ENCODE results near the gene PCNA. TPM values are rescaled to one million over a fixed set of nuclear protein-coding genes. Genes with fewer than 3 reads are reported as not detected.

PCNA gene
- total RNA-seq, 1 donor from 2014 or later, result 44.3 TPM

- no peak for DNase-seq
- Histone ChIP-seq H3K4me3 (no peak overlapping the region), H3K27ac (no peak overlapping the region), H3K36me3 (peaks cover 27% of the 10 kb centered on the region), H3K4me1 (no peaks in the 10 kb centered on the region), H3K27me3 (no peaks in the 10 kb centered on the region), H3K9me3 (no peaks in the 10 kb centered on the region)
- no peak for TF ChIP-seq CTCF (IDR thresholded peaks at IDR 0.05)
- no peak for ATAC-seq
- intact Hi-C loops (cut with DNase I), result no loop called here
Measured at GRCh38 chr20:5095454-5095853, 24.3 kb downstream of the PCNA start.

GRCh38 chr20:5092765-5093339 is 26.9 kb downstream of the PCNA start:
- intact Hi-C loops (cut with DNase I), result no loop called here
- no peak for TF ChIP-seq CTCF (IDR thresholded peaks at IDR 0.05)

GRCh38 chr20:5091902-5092301 is 27.9 kb downstream of the PCNA start:
- no peak for DNase-seq
- Histone ChIP-seq H3K4me3 (no peak overlapping the region), H3K27ac (no peak overlapping the region), H3K4me1 (peaks cover 6% of the 10 kb centered on the region), H3K36me3 (peaks cover 10% of the 10 kb centered on the region), H3K27me3 (no peaks in the 10 kb centered on the region), H3K9me3 (no peaks in the 10 kb centered on the region)
- ATAC-seq, result no peak
- intact Hi-C loops (cut with DNase I), result no loop called here
- TF ChIP-seq CTCF (IDR thresholded peaks at IDR 0.05), result no peak

More at GRCh38 chr20:5092765-5093339, 26.9 kb downstream of the PCNA start:
- ATAC-seq, result no peak
- no peaks in the 10 kb centered on the region for H3K27me3 ChIP-seq
- H3K4me1 ChIP-seq, result peaks cover 6% of the 10 kb centered on the region
- no peak overlapping the region for H3K27ac ChIP-seq
- DNase-seq, result no peak
- peaks cover 14% of the 10 kb centered on the region for H3K36me3 ChIP-seq
- no peak overlapping the region for H3K4me3 ChIP-seq
- H3K9me3 ChIP-seq, result no peaks in the 10 kb centered on the region

DNA sequence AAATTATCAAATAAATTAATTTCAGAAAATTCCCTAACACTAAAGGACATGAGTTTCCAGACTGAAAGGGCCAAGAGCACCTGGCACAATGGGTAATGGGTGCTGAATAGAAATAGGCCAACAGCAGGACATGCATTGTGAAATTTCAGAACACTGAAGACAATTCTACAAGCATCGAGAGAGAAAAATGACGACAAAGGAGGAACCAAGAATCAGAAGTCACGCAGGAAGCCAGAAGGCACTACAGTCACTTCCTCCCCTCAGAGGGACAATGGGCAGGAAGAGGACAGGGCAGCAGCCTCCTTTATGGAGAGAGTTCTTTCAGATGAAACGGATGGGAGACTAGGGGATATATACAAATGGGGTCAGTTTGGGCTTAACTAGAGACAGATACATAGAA is 29.6 kb downstream of the PCNA start:
- no peaks in the 10 kb centered on the region for H3K9me3 ChIP-seq
- H3K4me1 ChIP-seq, result peaks cover 6% of the 10 kb centered on the region
- H3K27ac ChIP-seq, result peak overlapping the region; percentile 76
- peaks cover 4% of the 10 kb centered on the region for H3K36me3 ChIP-seq
- no peak for TF ChIP-seq CTCF (IDR thresholded peaks at IDR 0.05)
- H3K4me3 ChIP-seq, result no peak overlapping the region
- ATAC-seq (peak; percentile 93), DNase-seq (no peak)
- H3K27me3 ChIP-seq, result no peaks in the 10 kb centered on the region
- intact Hi-C loops (cut with DNase I), result no loop called here

GRCh38 chr20:5088688-5089087 is 31.1 kb downstream of the PCNA start:
- Histone ChIP-seq H3K27ac (no peak overlapping the region), H3K4me1 (peaks cover 6% of the 10 kb centered on the region), H3K9me3 (no peaks in the 10 kb centered on the region), H3K4me3 (no peak overlapping the region), H3K27me3 (no peaks in the 10 kb centered on the region), H3K36me3 (peaks cover 4% of the 10 kb centered on the region)
- intact Hi-C loops (cut with DNase I), result no loop called here
- ATAC-seq, result no peak
- DNase-seq, result no peak
- no peak for TF ChIP-seq CTCF (IDR thresholded peaks at IDR 0.05)

- H3K4me3 ChIP-seq, result no peak overlapping the region
- no peak for TF ChIP-seq CTCF (IDR thresholded peaks at IDR 0.05)
- intact Hi-C loops (cut with DNase I), result no loop called here
- DNase-seq (no peak), ATAC-seq (peak; percentile 56)
- H3K27ac ChIP-seq, result no peak overlapping the region
- H3K36me3 ChIP-seq, result no peaks in the 10 kb centered on the region
- no peaks in the 10 kb centered on the region for H3K9me3 ChIP-seq
- H3K27me3 ChIP-seq, result no peaks in the 10 kb centered on the region
- peaks cover 6% of the 10 kb centered on the region for H3K4me1 ChIP-seq
Measured at GRCh38 chr20:5085380-5085779, 34.4 kb downstream of the PCNA start.
